HAP-1 (cell line): Measurements from ENCODE around the gene UBD.

ENCODE experiments used
- DNase-seq, 2 experiments: peaks; one replicate each; pipeline ENCODE4 v3.0.0-alpha.2; 2016 to 2020; ENCODE audit warnings: low spot score in 2 of 2
- H3K27me3 ChIP-seq: fragments of 250-450 bp; sonication (Bioruptor Pico); 2 replicates; pipeline ENCODE4 v1.5.1; 2020; ENCODE audit warnings: low read depth, mild to moderate bottlenecking, moderate library complexity
- H3K36me3 ChIP-seq: fragments of 250-450 bp; sonication (Bioruptor Pico); replicated peaks from 2 replicates; pipeline ENCODE4 v1.5.1; 2020; ENCODE audit warnings: mild to moderate bottlenecking
- H3K4me1 ChIP-seq: fragments of 250-450 bp; sonication (Bioruptor Pico); 2 replicates; pipeline ENCODE4 v1.5.1; 2020; ENCODE audit warnings: mild to moderate bottlenecking
- H3K4me3 ChIP-seq: fragments of 250-450 bp; sonication (Bioruptor Pico); 2 replicates; pipeline ENCODE4 v1.5.1; 2020; ENCODE audit warnings: mild to moderate bottlenecking, moderate library complexity
- H3K9me3 ChIP-seq: fragments of 250-450 bp; sonication (Bioruptor Pico); 2 replicates; pipeline ENCODE4 v1.5.1; 2020; ENCODE audit warnings: mild to moderate bottlenecking, moderate library complexity
- in situ Hi-C: fragments of 300-500 bp; cut with MboI; formaldehyde crosslinking; loops from 3 replicates; pipeline ENCODE4 v1.14.3; 2020; ENCODE audit warnings: low sequenced_read_pairs, inconsistent platforms, mixed read lengths

UBD gene

DNA sequence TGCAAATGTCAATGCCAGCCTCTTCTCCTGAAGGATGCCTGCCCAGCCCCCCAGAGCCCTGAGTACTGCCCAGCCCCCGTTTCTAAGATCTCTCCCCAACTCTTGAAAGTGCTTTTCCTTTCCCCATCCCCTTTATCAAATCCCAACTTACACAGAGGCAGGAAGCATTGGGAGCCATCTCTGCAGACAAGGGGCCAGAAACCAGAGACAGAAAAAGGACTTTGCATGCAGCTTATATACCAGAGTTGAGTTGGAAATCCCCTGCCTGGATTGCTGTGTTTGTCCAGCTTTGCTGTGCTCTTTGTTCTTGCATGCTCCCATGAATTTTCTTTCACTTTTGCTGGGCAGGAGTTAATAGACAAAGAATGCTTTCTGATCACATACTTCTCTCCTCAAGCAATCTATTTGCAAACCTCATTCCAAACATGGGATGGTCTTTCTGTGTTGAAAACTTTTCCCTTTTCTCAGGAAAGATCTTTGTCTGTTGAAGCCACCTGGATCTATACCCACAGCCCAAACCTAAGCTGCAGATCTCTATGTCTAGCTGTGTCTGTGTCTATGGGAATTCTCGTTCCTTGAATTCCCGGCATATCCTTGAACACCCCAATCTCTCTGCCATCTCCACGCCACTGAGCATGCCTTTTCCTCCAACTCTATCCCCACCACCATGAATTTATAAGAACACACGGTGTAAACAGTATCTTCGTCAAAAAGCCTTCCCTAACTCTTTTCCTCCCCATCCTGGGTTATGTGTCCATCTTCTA, at the start of gene UBD:
Gene UBD, minus strand, starts transcription at position 209 of the 764 bp plus-strand sequence. Its CDS starts 31 bp downstream, at position 178.
- no peak for DNase-seq
- in situ Hi-C loops: no loop called here

GRCh38 chr6:29608131-29608530, 48.6 kb upstream of the UBD start:
- no peaks in the 10 kb centered on the region for H3K27me3 ChIP-seq
- no peak for DNase-seq
- H3K4me1 ChIP-seq: no peaks in the 10 kb centered on the region
- peaks cover 70% of the 10 kb centered on the region for H3K36me3 ChIP-seq
- H3K9me3 ChIP-seq: no peaks in the 10 kb centered on the region
- in situ Hi-C loops: no loop called here
- H3K4me3 ChIP-seq: no peak overlapping the region

More for the DNA sequence above, at the start of gene UBD:
- Histone ChIP-seq H3K27me3 (peaks cover 16% of the 10 kb centered on the region), H3K4me3 (no peak within 1 kb of the TSS), H3K4me1 (no peaks in the 10 kb centered on the region), H3K9me3 (no peaks in the 10 kb centered on the region), H3K36me3 (no peaks in the 10 kb centered on the region)

DNA sequence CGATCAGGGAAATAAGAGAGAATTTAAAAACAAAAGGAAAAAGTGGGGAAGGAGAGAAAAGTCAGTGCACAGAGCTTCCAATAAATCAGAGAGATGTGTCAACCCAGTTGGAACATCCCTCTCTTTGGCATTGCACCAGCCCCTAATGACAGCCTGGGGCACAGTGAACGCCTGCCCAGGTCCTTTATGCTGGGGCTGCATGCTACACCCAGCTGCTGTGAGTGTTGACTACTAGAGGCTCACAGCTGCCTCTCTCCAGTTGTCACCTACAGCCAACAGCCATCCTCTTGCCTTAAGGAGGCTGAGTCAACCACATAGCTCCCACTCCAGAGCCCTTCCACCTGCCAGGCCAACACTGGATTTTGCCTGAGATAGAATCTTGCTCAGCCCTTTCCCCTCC, 44.4 kb upstream of the UBD start:
- Histone ChIP-seq H3K4me1 (no peaks in the 10 kb centered on the region), H3K27me3 (no peaks in the 10 kb centered on the region), H3K9me3 (no peaks in the 10 kb centered on the region), H3K36me3 (peaks cover 50% of the 10 kb centered on the region), H3K4me3 (no peak overlapping the region)
- DNase-seq: no peak
- in situ Hi-C loops: no loop called here

GRCh38 chr6:29603456-29603855, 43.9 kb upstream of the UBD start:
- Histone ChIP-seq H3K36me3 (peaks cover 50% of the 10 kb centered on the region), H3K4me3 (no peak overlapping the region), H3K9me3 (no peaks in the 10 kb centered on the region), H3K27me3 (no peaks in the 10 kb centered on the region), H3K4me1 (no peaks in the 10 kb centered on the region)
- in situ Hi-C loops: no loop called here
- DNase-seq: no peak

DNA sequence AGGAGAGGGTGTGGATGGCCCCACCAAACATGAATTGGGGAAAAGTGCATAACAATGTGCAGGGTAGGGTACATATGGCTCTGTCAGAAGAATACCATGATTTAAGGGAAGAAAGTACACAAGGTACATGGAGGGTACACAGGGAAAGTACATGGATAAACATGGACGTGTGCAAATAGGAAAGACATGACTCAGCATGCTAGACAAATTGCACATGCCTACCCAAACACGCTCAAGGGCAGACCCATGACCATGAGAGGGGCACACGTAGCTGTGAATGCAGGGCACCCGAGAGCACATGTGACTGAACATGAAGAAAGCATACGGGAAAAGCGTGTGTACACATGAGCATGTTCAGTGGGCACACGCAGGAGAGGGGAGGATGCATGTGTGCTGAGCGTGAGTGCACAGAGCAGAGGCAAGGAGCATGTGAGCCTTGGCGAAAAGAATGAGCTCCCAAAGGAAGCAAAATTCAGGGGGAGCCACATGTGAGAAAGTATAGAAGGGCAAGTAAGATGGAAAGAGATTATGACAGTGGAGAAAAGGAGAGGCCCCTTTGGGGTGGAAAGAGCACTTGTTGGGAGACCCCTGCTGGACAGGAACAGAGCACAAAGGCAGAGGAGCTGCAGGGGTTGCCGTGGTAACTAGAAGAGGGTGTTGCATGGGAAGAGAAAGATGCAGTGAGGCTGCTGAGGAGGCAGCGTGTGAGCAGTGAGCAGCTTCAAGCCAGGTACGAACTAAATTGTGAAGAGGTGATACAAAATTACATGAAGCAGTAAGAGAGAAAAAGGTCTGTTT, 43.2 kb upstream of the UBD start:
- no peaks in the 10 kb centered on the region for H3K9me3 ChIP-seq
- in situ Hi-C loops: no loop called here
- H3K4me3 ChIP-seq: no peak overlapping the region
- peaks cover 44% of the 10 kb centered on the region for H3K36me3 ChIP-seq
- peak; percentile 21 to 45 for DNase-seq
- H3K4me1 ChIP-seq: no peaks in the 10 kb centered on the region
- H3K27me3 ChIP-seq: no peaks in the 10 kb centered on the region

- Histone ChIP-seq H3K9me3 (no peaks in the 10 kb centered on the region), H3K36me3 (peaks cover 10% of the 10 kb centered on the region), H3K27me3 (no peaks in the 10 kb centered on the region), H3K4me1 (peaks cover 5% of the 10 kb centered on the region; the same call in 1 of the 2 replicates), H3K4me3 (no peak overlapping the region)
- DNase-seq: no peak
- in situ Hi-C loops: no loop called here
These were observed 38.7 kb upstream of the UBD start for GRCh38 chr6:29598172-29598747.

DNA sequence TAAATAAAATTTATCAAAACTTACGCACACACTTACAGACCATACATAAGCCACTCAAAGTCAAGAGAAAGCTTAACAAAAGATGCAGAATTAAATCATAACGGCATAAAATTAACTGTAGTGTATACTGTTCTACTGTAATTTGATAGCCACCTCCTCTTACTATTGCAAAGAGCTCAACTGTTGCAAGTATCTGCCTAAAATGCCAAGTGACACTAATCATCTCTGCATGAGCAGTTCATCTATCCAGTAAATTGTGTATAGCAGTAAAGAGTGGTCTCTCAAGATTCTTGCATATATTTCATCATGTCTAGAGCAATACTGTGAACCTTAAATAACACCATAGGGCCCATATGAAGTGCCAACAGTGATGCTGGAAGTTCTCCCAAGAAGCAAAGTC, 37.7 kb upstream of the UBD start:
- no peak for DNase-seq
- in situ Hi-C loops: no loop called here
- Histone ChIP-seq H3K4me3 (no peak overlapping the region), H3K27me3 (no peaks in the 10 kb centered on the region), H3K4me1 (peaks cover 5% of the 10 kb centered on the region; the same call in 1 of the 2 replicates), H3K36me3 (peaks cover 8% of the 10 kb centered on the region), H3K9me3 (no peaks in the 10 kb centered on the region)

GRCh38 chr6:29596381-29596900, 36.9 kb upstream of the UBD start:
- no peak overlapping the region for H3K4me3 ChIP-seq
- H3K4me1 ChIP-seq: peaks cover 5% of the 10 kb centered on the region; the same call in 1 of the 2 replicates
- in situ Hi-C loops: no loop called here
- no peak for DNase-seq
- H3K36me3 ChIP-seq: peaks cover 5% of the 10 kb centered on the region
- 0 out of 2 replicates have a peak, but pooled peaks cover 2% of the 10 kb centered on the region for H3K27me3 ChIP-seq
- H3K9me3 ChIP-seq: no peaks in the 10 kb centered on the region

- H3K27me3 ChIP-seq: 0 out of 2 replicates have a peak, but pooled peaks cover 2% of the 10 kb centered on the region
- no peak overlapping the region for H3K4me3 ChIP-seq
- no peaks in the 10 kb centered on the region for H3K36me3 ChIP-seq
- peaks cover 5% of the 10 kb centered on the region; the same call in 1 of the 2 replicates for H3K4me1 ChIP-seq
- DNase-seq: peak in 1 of 2 experiments; percentile 18
- no peaks in the 10 kb centered on the region for H3K9me3 ChIP-seq
- in situ Hi-C loops: no loop called here
These were observed 33.8 kb upstream of the UBD start for GRCh38 chr6:29593199-29593855.

- in situ Hi-C loops: no loop called here
- Histone ChIP-seq H3K4me3 (no peak overlapping the region), H3K27me3 (0 out of 2 replicates have a peak, but pooled peaks cover 2% of the 10 kb centered on the region), H3K9me3 (no peaks in the 10 kb centered on the region), H3K4me1 (peaks cover 5% of the 10 kb centered on the region; the same call in 1 of the 2 replicates), H3K36me3 (no peaks in the 10 kb centered on the region)
- DNase-seq: no peak
These were observed 32.1 kb upstream of the UBD start for GRCh38 chr6:29591677-29592076.

- 0 out of 2 replicates have a peak, but pooled peaks cover 2% of the 10 kb centered on the region for H3K27me3 ChIP-seq
- in situ Hi-C loops: no loop called here
- H3K4me1 ChIP-seq: 0 out of 2 replicates have a peak, but pooled peaks cover 4% of the 10 kb centered on the region
- H3K36me3 ChIP-seq: no peaks in the 10 kb centered on the region
- no peaks in the 10 kb centered on the region for H3K9me3 ChIP-seq
- no peak for DNase-seq
- no peak overlapping the region for H3K4me3 ChIP-seq
These were observed 30.8 kb upstream of the UBD start for GRCh38 chr6:29590218-29590808.

- DNase-seq: peak; percentile 21 to 65
These were observed 30.0 kb upstream of the UBD start for GRCh38 chr6:29589423-29590048.

More at GRCh38 chr6:29589423-29590048, 30.0 kb upstream of the UBD start:
- Histone ChIP-seq H3K4me3 (no peak overlapping the region), H3K27me3 (0 out of 2 replicates have a peak, but pooled peaks cover 2% of the 10 kb centered on the region), H3K36me3 (no peaks in the 10 kb centered on the region), H3K9me3 (no peaks in the 10 kb centered on the region), H3K4me1 (0 out of 2 replicates have a peak, but pooled peaks cover 4% of the 10 kb centered on the region)
- in situ Hi-C loops: no loop called here
